ENCODE results near the gene ARHGAP18.

- TF ChIP-seq CTCF (IDR thresholded peaks at IDR 0.05; ENCODE audit: insufficient read depth, low read length, poor library complexity, severe bottlenecking) (no peak), EZH2phosphoT487 (conservative IDR thresholded peaks at IDR 0.05; ENCODE audit: low read length) (no peak)
Measured at GRCh38 chr6:129731428-129731827, 21.5 kb upstream of the ARHGAP18 start.

Data from SU-DHL-6 (cell line).